Activated T-helper 2 cell treated with anti-CD3 and anti-CD28 coated beads, Interferon-gamma antibody, Interleukin-2, Interleukin-4, amounts not matched to agents 10 μg/mL and 5 μg/mL and 100 μg/mL, durations not matched to agents 14 hours and 24 hours and 36 hours (primary cell): Measurements from ENCODE around the gene MRS2. TPM values are rescaled to one million over a fixed set of nuclear protein-coding genes. Genes with fewer than 3 reads are reported as not detected.

Experiments used
- DNase-seq: peaks from one replicate; pipeline ENCODE4 v3.0.0; 2021; ENCODE audit warnings: low spot score
- H3K27ac Mint-ChIP-seq: one replicate; pipeline ENCODE4 v1.8.0; 2021; ENCODE audit warnings: mixed read lengths
- H3K27me3 Mint-ChIP-seq: one replicate; pipeline ENCODE4 v1.8.0; 2021; ENCODE audit warnings: low read depth, mixed read lengths
- H3K36me3 Mint-ChIP-seq: one replicate; pipeline ENCODE4 v1.8.0; 2021; ENCODE audit warnings: low read depth, mixed read lengths
- H3K4me1 Mint-ChIP-seq: one replicate; pipeline ENCODE4 v1.8.0; 2021; ENCODE audit warnings: low read depth, mixed read lengths
- H3K4me3 Mint-ChIP-seq: one replicate; pipeline ENCODE4 v1.8.0; 2021; ENCODE audit warnings: low read depth, mild to moderate bottlenecking, moderate library complexity, mixed read lengths
- H3K9me3 Mint-ChIP-seq: one replicate; pipeline ENCODE4 v1.8.0; 2021; ENCODE audit warnings: mixed read lengths
- intact Hi-C: fragments of 100-400 bp; cut with micrococcal nuclease; formaldehyde crosslinking; loops from one replicate; pipeline ENCODE4 v1.15.1; 2023
- total RNA-seq: library from RNA; stranded (reverse); gene quantifications from 2 replicates; pipeline ENCODE4 v1.2.3, GENCODE V29; 2022

Gene MRS2
- total RNA-seq, 1 donor from 2014 or later: 30.5 TPM

DNA sequence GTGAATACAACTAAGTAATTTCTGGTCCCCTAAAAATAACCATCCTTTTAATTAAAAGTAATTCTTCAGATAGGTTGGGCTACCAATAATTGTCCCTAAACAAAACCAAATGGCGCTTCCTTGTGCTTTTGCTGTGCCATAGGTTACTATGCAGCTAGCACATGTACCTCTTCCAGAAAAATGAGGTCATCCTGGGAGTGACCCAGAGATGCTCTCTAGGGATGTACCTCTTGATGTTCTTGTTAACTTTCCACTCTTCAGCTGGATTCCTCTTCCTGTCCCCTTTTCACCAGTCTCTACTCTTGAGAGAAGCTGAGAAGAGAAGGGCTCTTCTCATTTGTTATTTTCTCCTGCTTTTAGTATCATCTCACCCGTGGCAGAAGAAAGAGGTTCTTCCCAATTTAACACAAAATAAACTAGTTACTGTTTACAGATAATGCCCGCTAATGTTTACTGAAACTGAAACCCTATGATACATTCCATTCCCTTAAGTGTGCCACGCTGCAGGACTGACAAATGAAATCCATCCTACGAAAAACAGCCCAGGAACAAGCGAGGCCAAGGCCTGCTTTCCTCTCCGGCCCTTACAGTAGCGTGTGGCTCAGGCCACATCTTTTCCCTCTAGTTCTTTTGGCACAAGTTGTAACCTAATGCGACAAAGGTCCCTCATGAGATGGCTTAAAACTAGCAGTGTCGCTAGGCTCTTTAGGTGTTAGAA is 24.2 kb downstream of the MRS2 start:
- Mint-ChIP-seq H3K4me3 (no peak overlapping the region), H3K27me3 (no peaks in the 10 kb centered on the region), H3K4me1 (peaks cover 2% of the 10 kb centered on the region), H3K9me3 (no peaks in the 10 kb centered on the region), H3K36me3 (peaks cover 30% of the 10 kb centered on the region), H3K27ac (no peak overlapping the region)
- DNase-seq: no peak
- intact Hi-C loops: no loop called here

DNA sequence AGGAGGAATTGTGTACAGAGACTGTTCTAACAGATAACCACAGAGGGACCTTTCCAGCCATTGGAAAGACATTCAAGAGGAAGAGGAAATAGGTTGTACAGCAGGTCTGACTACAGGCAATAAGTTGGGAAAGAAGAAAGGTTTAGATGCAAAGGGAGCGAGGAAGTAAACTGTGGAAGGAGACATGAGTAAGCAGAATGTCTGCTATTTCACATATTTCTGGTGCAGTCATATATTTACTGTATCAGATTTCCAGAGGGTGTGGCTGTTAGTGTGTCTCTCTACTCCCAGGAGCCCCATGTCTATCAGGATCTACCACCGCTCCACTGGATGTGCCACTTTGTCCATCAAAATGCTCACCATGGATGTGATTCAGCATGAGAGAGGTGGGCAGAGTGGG is 25.9 kb downstream of the MRS2 start:
- H3K27ac Mint-ChIP-seq: no peak overlapping the region
- H3K27me3 Mint-ChIP-seq: no peaks in the 10 kb centered on the region
- peaks cover 2% of the 10 kb centered on the region for H3K4me1 Mint-ChIP-seq
- H3K36me3 Mint-ChIP-seq: peaks cover 17% of the 10 kb centered on the region
- intact Hi-C loops: no loop called here
- no peak overlapping the region for H3K4me3 Mint-ChIP-seq
- DNase-seq: no peak
- H3K9me3 Mint-ChIP-seq: no peaks in the 10 kb centered on the region

DNA sequence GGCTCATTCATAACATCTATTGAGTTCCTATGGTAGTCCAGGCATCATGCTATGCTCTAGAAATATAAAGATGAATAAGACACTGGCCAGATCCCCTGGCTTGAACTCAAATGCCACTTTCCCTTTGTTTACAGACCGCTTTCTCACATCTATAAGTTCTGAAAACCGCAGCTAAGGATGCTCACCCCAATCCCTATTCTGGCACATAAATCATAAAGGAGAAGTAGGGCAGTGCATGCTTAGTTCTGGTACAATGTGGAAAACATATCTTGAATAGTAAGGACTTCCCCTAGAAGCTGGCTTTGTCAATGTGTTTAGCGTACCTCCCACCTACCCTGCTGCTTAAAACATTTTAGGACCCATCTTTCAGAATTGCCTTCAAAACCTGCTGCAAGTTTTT is 26.4 kb downstream of the MRS2 start:
- Mint-ChIP-seq H3K27ac (no peak overlapping the region), H3K4me3 (no peak overlapping the region), H3K4me1 (peaks cover 2% of the 10 kb centered on the region), H3K9me3 (no peaks in the 10 kb centered on the region), H3K36me3 (peaks cover 16% of the 10 kb centered on the region), H3K27me3 (no peaks in the 10 kb centered on the region)
- no peak for DNase-seq
- intact Hi-C loops: no loop called here

DNA sequence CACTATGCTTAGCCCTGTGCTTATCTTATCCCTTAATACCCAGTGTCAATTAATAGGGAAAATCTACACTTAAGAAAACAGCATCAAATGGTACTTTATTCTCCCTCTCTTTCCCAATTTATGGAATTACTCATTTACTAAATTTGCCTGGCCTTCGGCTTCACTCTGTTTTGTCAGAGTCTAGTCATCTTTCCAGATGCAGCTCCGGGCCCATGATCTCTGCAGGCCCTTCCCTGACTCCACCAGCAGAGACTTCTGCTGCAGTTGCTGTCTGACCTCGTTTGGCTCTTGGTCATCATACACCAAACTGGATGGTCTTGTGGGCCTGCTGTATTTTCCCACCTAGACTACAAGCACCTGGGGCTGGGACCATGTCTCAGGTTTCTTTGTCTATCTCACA is 27.4 kb downstream of the MRS2 start:
- Mint-ChIP-seq H3K9me3 (no peaks in the 10 kb centered on the region), H3K4me3 (no peak overlapping the region), H3K36me3 (peaks cover 8% of the 10 kb centered on the region), H3K4me1 (peaks cover 2% of the 10 kb centered on the region), H3K27ac (no peak overlapping the region), H3K27me3 (no peaks in the 10 kb centered on the region)
- intact Hi-C loops: loop anchor here (5.0 kb wide), 1 partner anchor 267 kb away; no protein-coding TSS in a partner anchor
- DNase-seq: no peak

DNA sequence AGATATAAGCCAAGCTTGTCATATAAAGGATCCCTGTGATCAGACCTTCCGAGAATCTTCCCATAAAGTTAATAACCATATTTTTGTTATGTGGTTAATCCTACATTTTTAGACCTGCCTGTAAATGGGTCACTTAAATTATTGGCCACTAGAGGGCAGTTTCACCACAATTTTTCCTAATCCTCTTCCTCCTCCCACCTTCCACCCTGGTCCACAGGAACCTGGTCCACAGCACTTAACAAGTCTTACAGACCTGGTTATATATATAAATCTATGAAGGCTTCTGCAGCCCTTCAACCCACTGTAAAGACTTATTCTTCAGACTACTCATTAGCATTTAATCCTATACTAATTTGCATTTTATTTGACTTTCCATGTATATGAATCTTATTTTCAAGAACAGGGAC is 28.3 kb downstream of the MRS2 start:
- intact Hi-C loops: loop anchor here (1.0 to 5.0 kb wide), 2 partner anchors 90 to 266 kb away; no protein-coding TSS in a partner anchor
- Mint-ChIP-seq H3K9me3 (no peaks in the 10 kb centered on the region), H3K4me3 (no peak overlapping the region), H3K27me3 (no peaks in the 10 kb centered on the region), H3K36me3 (peaks cover 8% of the 10 kb centered on the region), H3K4me1 (peaks cover 2% of the 10 kb centered on the region), H3K27ac (no peak overlapping the region)
- no peak for DNase-seq

DNA sequence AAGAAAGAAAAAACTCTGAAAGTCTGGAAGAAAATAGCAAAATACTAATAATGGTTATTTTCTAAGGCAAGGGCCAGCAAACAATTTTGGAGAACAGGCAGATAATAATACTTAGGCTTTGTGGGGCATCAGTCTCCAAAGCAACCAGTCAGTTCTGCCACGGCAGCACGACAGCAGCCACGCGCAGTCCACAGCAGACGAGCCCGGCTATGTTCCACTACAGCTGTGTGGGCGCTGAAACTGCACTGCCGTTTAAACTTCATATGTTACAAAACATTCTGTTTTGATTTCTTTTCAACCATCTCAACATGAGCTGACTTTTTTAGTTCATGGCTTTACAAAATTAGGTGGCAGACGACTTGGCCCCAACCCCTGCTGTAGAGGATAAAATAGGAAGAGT is 29.9 kb downstream of the MRS2 start:
- Mint-ChIP-seq H3K27ac (no peak overlapping the region), H3K9me3 (no peaks in the 10 kb centered on the region), H3K27me3 (no peaks in the 10 kb centered on the region), H3K36me3 (peaks cover 3% of the 10 kb centered on the region), H3K4me1 (peaks cover 2% of the 10 kb centered on the region), H3K4me3 (no peak overlapping the region)
- intact Hi-C loops: loop anchor here (5.0 kb wide), 1 partner anchor 265 kb away; no protein-coding TSS in a partner anchor
- no peak for DNase-seq

DNA sequence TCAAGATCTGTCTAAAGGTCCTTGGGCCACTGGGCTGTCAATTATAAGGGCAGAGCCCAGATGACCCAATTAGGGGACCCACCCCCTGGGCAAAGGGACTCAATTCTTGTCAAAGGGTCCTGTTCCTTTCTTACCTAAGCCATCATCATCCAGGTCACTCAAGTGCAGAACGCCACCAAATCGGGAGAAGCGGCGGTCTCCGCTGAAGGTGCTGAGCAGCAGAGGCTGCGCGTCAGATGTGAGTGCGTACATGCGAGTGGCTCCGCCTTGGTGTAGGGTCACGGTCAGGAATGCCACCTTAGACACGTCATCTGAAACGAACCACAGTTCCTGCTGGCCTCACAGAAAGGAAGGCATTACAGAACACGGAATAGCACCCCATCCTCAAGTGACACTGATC is 34.2 kb downstream of the MRS2 start:
- no peaks in the 10 kb centered on the region for H3K36me3 Mint-ChIP-seq
- H3K27me3 Mint-ChIP-seq: no peaks in the 10 kb centered on the region
- H3K27ac Mint-ChIP-seq: no peak overlapping the region
- intact Hi-C loops: no loop called here
- no peaks in the 10 kb centered on the region for H3K9me3 Mint-ChIP-seq
- no peak overlapping the region for H3K4me3 Mint-ChIP-seq
- H3K4me1 Mint-ChIP-seq: peaks cover 6% of the 10 kb centered on the region
- no peak for DNase-seq

DNA sequence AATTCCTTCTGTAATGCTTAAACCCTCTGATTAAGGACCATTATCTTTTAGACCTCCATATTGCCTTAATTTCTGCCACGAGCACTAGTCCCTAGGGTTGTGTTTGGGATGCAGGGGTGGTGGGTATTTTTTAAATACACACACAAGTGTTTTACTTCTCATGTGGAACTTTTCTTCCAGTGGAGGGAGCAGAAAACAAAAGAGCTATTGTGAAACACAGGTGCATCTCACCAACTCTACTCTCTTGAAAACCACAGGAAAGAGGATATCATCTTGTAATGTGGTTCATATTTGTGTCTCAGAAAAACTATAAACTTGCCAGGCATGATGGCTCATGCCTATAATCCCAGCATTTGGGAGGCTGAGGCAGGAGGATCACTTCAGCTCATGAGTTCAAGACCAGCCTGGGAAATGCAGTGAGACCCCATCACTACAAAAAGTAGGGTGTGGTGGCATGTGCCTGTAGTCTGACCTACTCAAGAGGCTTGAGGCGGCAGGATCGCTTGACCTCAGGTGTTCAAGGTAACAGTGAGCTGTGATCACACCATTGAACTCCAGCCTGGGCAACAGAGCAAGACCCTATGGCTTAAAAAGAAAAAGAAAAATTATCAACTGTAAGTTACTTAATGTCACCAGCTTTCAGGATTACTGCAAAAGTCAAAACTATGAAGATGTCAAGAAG is 37.3 kb downstream of the MRS2 start:
- no peaks in the 10 kb centered on the region for H3K9me3 Mint-ChIP-seq
- no peak overlapping the region for H3K27ac Mint-ChIP-seq
- H3K27me3 Mint-ChIP-seq: peaks cover 3% of the 10 kb centered on the region
- intact Hi-C loops: no loop called here
- H3K36me3 Mint-ChIP-seq: no peaks in the 10 kb centered on the region
- peaks cover 6% of the 10 kb centered on the region for H3K4me1 Mint-ChIP-seq
- no peak overlapping the region for H3K4me3 Mint-ChIP-seq
- no peak for DNase-seq

DNA sequence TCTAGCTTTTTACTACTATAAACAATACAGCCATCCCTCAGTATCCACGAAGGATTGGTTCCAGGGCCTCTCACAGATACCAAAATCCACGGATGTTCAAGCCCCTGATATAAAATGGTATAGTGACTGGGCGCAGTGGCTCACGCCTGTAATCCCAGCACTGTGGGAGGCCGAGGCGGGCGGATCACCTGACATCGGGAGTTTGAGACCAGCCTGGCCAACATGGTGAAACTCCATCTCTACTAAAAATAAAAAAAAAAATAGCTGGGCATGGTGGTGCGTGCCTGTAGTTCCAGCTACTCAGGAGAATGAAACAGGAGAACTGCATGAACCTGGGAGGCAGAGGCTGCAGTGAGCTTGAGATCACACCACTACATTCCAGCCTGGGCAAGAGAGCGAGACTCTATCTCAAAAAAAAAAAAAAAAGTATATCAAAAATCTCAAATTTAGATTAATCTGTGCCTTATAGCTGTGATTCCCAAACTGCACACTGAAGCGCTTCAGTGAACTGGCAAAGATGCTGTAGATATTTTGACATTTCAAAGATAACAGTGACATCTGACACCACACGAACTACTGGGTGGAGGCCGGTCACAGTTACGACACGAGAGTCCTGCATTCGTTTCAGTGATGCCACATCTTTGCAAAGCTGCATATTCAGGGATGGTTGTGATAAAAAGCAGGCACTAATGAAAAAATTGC is 38.3 kb downstream of the MRS2 start:
- no peak overlapping the region for H3K27ac Mint-ChIP-seq
- H3K4me1 Mint-ChIP-seq: peaks cover 6% of the 10 kb centered on the region
- intact Hi-C loops: no loop called here
- peaks cover 3% of the 10 kb centered on the region for H3K27me3 Mint-ChIP-seq
- no peaks in the 10 kb centered on the region for H3K36me3 Mint-ChIP-seq
- no peaks in the 10 kb centered on the region for H3K9me3 Mint-ChIP-seq
- no peak for DNase-seq
- no peak overlapping the region for H3K4me3 Mint-ChIP-seq

DNA sequence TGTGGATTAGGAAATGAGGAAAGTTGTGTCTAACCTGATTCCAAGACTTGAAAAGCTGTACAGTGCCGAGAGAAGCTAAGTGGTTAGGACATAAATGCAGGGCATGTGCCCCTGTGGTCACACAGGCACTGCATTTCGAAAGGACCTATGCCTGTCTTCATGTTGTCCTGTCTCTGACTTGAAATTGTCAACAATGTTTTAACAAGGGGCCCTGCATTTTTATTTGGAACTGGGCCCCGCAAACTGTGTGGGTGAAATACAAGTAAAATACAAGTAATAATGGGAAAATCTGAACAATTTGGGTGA is 38.8 kb downstream of the MRS2 start:
- intact Hi-C loops: no loop called here

DNA sequence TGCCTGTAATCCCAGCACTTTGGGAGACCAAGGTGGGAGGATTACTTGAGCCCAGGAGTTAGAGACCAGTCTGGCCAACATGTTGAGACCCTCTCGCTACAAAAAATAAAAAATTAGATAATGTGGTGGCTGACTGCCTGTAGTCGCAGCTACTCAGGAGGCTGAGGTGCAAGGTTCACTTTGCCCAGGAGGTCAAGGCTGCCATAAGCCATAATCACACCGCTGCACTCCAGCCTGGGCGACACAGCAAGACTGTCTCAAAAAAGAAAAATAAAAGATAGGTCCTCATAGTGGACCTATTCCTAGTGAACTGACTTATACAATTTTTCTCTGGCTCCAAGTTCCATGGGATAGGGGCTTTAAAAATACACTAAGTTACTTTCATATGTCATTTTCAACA is 41.9 kb downstream of the MRS2 start:
- Mint-ChIP-seq H3K27ac (no peak overlapping the region), H3K9me3 (no peaks in the 10 kb centered on the region), H3K4me3 (no peak overlapping the region), H3K36me3 (no peaks in the 10 kb centered on the region), H3K4me1 (peaks cover 6% of the 10 kb centered on the region), H3K27me3 (peaks cover 3% of the 10 kb centered on the region)
- DNase-seq: no peak
- intact Hi-C loops: no loop called here

More for the DNA sequence above, 38.8 kb downstream of the MRS2 start:
- H3K4me1 Mint-ChIP-seq: peaks cover 6% of the 10 kb centered on the region
- peaks cover 3% of the 10 kb centered on the region for H3K27me3 Mint-ChIP-seq
- DNase-seq: no peak
- no peaks in the 10 kb centered on the region for H3K36me3 Mint-ChIP-seq
- no peak overlapping the region for H3K4me3 Mint-ChIP-seq
- no peak overlapping the region for H3K27ac Mint-ChIP-seq
- H3K9me3 Mint-ChIP-seq: no peaks in the 10 kb centered on the region

DNA sequence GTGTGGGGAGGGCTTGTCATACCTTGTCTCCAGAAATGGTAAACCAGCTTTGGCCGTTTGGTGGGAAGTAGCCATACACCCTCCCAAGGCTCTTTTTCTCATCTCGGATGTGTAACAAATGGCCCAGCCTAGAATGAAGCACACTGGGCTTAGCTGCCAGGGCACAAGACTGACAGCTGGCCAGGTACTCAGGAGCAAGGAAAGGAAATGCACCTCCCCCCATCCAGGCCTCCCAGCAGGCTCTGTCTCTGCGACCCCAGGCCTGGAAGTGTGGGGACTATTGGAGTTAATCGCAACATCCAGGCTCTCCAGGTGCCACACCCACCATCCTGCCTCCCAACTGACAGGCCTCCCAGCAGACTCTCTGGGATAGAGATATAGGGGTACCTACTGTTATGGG is 43.0 kb downstream of the MRS2 start:
- H3K27ac Mint-ChIP-seq: no peak overlapping the region
- no peaks in the 10 kb centered on the region for H3K4me1 Mint-ChIP-seq
- no peaks in the 10 kb centered on the region for H3K9me3 Mint-ChIP-seq
- intact Hi-C loops: no loop called here
- H3K36me3 Mint-ChIP-seq: no peaks in the 10 kb centered on the region
- H3K4me3 Mint-ChIP-seq: no peak overlapping the region
- peaks cover 3% of the 10 kb centered on the region for H3K27me3 Mint-ChIP-seq
- DNase-seq: no peak

DNA sequence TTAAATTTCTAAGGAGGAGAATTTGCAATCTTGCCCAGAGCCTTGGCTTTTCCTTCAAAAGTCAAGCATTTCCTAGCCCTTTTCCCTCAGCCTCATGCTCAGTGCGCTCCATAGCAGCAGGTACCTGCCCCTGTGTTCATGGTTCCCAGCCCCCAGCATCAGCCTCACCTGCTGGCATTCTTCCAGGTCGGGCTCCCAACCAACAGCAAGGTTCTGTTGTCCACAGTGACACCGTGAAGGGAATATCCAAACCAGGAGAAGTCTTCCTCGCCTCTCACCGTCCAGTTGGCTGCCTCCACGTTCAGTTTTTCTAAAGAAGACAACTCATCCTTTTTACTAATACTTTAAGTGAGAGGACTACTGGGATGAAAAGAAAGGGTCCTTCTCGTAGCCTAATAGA is 43.9 kb downstream of the MRS2 start:
- Mint-ChIP-seq H3K27me3 (peaks cover 3% of the 10 kb centered on the region), H3K9me3 (no peaks in the 10 kb centered on the region), H3K36me3 (no peaks in the 10 kb centered on the region), H3K4me1 (no peaks in the 10 kb centered on the region), H3K27ac (no peak overlapping the region), H3K4me3 (no peak overlapping the region)
- intact Hi-C loops: no loop called here
- no peak for DNase-seq
